Loucy (cell line): ENCODE results near the gene FURIN.
A peak's percentile ranks its signal among the peaks of the same experiment; 100 is the strongest.

Source experiments
- H2AFZ ChIP-seq: fragments of 200-600 bp; sonication (generic); 2 replicates; pipeline ENCODE4 v1.6.0; 2016; ENCODE audit warnings: antibody characterized with exemption, mild to moderate bottlenecking, low read length, moderate library complexity
- H3F3A ChIP-seq: fragments of 200-600 bp; 2 replicates; pipeline ENCODE4 v1.6.0; 2016; ENCODE audit warnings: antibody characterized with exemption, low read depth, mild to moderate bottlenecking
- H3K27me3 ChIP-seq: fragments of 200-600 bp; sonication (generic); 2 replicates; pipeline ENCODE4 v1.6.1; 2014; ENCODE audit warnings: low read length, mild to moderate bottlenecking; ENCODE audit not compliant: insufficient read depth, poor library complexity, severe bottlenecking
- H3K36me3 ChIP-seq: fragments of 200-600 bp; sonication (generic); 2 replicates; pipeline ENCODE4 v1.6.1; 2016; ENCODE audit warnings: low read length; ENCODE audit not compliant: insufficient read depth
- H3K4me1 ChIP-seq: fragments of 200-600 bp; sonication (generic); 2 replicates; pipeline ENCODE4 v1.5.1; 2014; ENCODE audit warnings: low read length, mild to moderate bottlenecking; ENCODE audit not compliant: insufficient read depth, poor library complexity, severe bottlenecking
- H3K4me2 ChIP-seq: fragments of 200-600 bp; sonication (generic); 2 replicates; pipeline ENCODE4 v1.6.0; 2014; ENCODE audit warnings: antibody characterized with exemption, low read length, low read depth, mild to moderate bottlenecking; ENCODE audit not compliant: poor library complexity, severe bottlenecking
- H3K4me3 ChIP-seq: fragments of 200-600 bp; sonication (generic); 2 replicates; pipeline ENCODE4 v1.5.1; 2014; ENCODE audit warnings: low read length, mild to moderate bottlenecking, mixed read lengths; ENCODE audit not compliant: poor library complexity, severe bottlenecking
- H3K79me2 ChIP-seq: fragments of 200-600 bp; sonication (generic); 2 replicates; pipeline ENCODE4 v1.6.1; 2014; ENCODE audit warnings: low read length; ENCODE audit not compliant: insufficient read depth
- H3K9ac ChIP-seq: fragments of 200-600 bp; sonication (generic); 2 replicates; pipeline ENCODE4 v1.6.0; 2014; ENCODE audit warnings: mild to moderate bottlenecking, low read depth, low read length, moderate library complexity; ENCODE audit not compliant: poor library complexity, severe bottlenecking
- H3K9me2 ChIP-seq: fragments of 200-600 bp; sonication (generic); replicated peaks from 2 replicates; pipeline ENCODE4 v1.6.1; 2016; ENCODE audit warnings: low read depth, low read length, mixed read lengths
- H3K9me3 ChIP-seq: fragments of 200-600 bp; sonication (generic); 2 replicates; pipeline ENCODE4 v1.6.1; 2014; ENCODE audit warnings: mild to moderate bottlenecking, antibody characterized with exemption, low read length, low read depth; ENCODE audit not compliant: insufficient read depth
- H4K20me1 ChIP-seq: fragments of 200-600 bp; sonication (generic); 2 replicates; pipeline ENCODE4 v1.6.0; 2014; ENCODE audit warnings: antibody characterized with exemption, low read length, mild to moderate bottlenecking; ENCODE audit not compliant: insufficient read depth, poor library complexity, severe bottlenecking
- CTCF ChIP-seq: fragments of 200-600 bp; sonication (generic); conservative IDR thresholded peaks from 2 replicates; pipeline ENCODE4 v1.5.1; 2014; ENCODE audit warnings: mild to moderate bottlenecking, antibody characterized with exemption, low read length
- EZH2phosphoT487 ChIP-seq: fragments of 200-600 bp; IDR thresholded peaks from 2 replicates; pipeline ENCODE4 v1.6.1; 2018; ENCODE audit warnings: antibody characterized with exemption, mild to moderate bottlenecking, moderate library complexity, borderline replicate concordance

FURIN gene

GRCh38 chr15:90871716-90872485 lies 3.5 kb downstream of the FURIN start:
- Histone ChIP-seq H3K9me3 (no peaks in the 10 kb centered on the region), H3K79me2 (peaks cover 55% of the 10 kb centered on the region), H3K9ac (peak overlapping the region; percentile 78), H4K20me1 (peaks cover 10% of the 10 kb centered on the region), H3K4me3 (peak overlapping the region; percentile 80), H3K9me2 (no peaks in the 10 kb centered on the region), H3K36me3 (peaks cover 8% of the 10 kb centered on the region; the same call in 1 of the 2 replicates), H3K4me1 (peaks cover 53% of the 10 kb centered on the region), H2AFZ (peak overlapping the region; percentile 21), H3K27me3 (no peaks in the 10 kb centered on the region), H3K4me2 (peak overlapping the region; percentile 78), H3F3A (peaks cover 14% of the 10 kb centered on the region; the same call in 1 of the 2 replicates)
- TF ChIP-seq EZH2phosphoT487 (no peak), CTCF (no peak)

GRCh38 chr15:90872486-90873184 lies 4.2 kb downstream of the FURIN start:
- peaks cover 10% of the 10 kb centered on the region for H4K20me1 ChIP-seq
- peaks cover 14% of the 10 kb centered on the region; the same call in 1 of the 2 replicates for H3K36me3 ChIP-seq
- H3K9me3 ChIP-seq, result no peaks in the 10 kb centered on the region
- TF ChIP-seq CTCF (no peak), EZH2phosphoT487 (no peak)
- H3K27me3 ChIP-seq, result no peaks in the 10 kb centered on the region
- peaks cover 55% of the 10 kb centered on the region for H3K79me2 ChIP-seq
- peak overlapping the region; percentile 21; the same call in 1 of the 2 replicates for H2AFZ ChIP-seq
- H3K4me1 ChIP-seq, result peaks cover 53% of the 10 kb centered on the region
- peak overlapping the region; percentile 80 for H3K4me3 ChIP-seq
- peak overlapping the region; percentile 78 for H3K4me2 ChIP-seq
- H3K9ac ChIP-seq, result peak overlapping the region; percentile 78
- peaks cover 14% of the 10 kb centered on the region; the same call in 1 of the 2 replicates for H3F3A ChIP-seq
- no peaks in the 10 kb centered on the region for H3K9me2 ChIP-seq

DNA sequence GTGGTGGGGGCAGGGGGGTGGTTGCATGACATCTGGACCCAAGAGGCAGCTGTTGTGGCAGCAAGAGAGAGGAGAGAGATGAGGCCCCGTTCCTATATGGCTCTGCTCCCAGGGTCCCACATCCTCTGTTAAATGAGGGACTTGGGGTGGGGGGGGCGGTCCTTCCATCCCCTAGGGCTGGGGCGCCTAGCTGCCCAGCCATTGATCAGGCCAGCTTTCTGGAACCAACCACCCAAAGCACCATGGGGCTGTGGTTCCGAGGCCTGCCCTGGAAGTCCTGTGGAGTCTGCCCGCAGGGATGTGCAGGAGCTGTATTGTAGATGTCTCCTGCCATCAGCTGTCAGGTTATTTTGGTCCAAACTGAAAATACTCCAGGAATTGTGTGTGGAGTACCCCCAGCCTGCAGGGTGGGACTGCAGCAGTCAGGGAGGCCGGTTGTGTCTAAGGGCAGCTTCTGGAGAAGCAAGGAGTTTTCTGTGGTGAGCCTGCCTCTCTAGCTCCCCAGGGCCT lies 5.2 kb downstream of the FURIN start:
- H3K79me2 ChIP-seq, result peaks cover 55% of the 10 kb centered on the region
- no peaks in the 10 kb centered on the region for H3K27me3 ChIP-seq
- H3K4me3 ChIP-seq, result peak overlapping the region; percentile 80
- no peaks in the 10 kb centered on the region for H3K9me2 ChIP-seq
- no peak overlapping the region for H2AFZ ChIP-seq
- TF ChIP-seq CTCF, result no peak
- no peak for TF ChIP-seq EZH2phosphoT487
- H3K9ac ChIP-seq, result peak overlapping the region; percentile 78
- peaks cover 50% of the 10 kb centered on the region for H3K4me1 ChIP-seq
- peak overlapping the region; percentile 78 for H3K4me2 ChIP-seq
- H3K36me3 ChIP-seq, result peaks cover 21% of the 10 kb centered on the region; the same call in 1 of the 2 replicates
- peaks cover 14% of the 10 kb centered on the region; the same call in 1 of the 2 replicates for H3F3A ChIP-seq
- H4K20me1 ChIP-seq, result peaks cover 10% of the 10 kb centered on the region
- H3K9me3 ChIP-seq, result no peaks in the 10 kb centered on the region
